ENCODE data around the gene MPI.

Gene MPI, protein sequence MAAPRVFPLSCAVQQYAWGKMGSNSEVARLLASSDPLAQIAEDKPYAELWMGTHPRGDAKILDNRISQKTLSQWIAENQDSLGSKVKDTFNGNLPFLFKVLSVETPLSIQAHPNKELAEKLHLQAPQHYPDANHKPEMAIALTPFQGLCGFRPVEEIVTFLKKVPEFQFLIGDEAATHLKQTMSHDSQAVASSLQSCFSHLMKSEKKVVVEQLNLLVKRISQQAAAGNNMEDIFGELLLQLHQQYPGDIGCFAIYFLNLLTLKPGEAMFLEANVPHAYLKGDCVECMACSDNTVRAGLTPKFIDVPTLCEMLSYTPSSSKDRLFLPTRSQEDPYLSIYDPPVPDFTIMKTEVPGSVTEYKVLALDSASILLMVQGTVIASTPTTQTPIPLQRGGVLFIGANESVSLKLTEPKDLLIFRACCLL

DNA sequence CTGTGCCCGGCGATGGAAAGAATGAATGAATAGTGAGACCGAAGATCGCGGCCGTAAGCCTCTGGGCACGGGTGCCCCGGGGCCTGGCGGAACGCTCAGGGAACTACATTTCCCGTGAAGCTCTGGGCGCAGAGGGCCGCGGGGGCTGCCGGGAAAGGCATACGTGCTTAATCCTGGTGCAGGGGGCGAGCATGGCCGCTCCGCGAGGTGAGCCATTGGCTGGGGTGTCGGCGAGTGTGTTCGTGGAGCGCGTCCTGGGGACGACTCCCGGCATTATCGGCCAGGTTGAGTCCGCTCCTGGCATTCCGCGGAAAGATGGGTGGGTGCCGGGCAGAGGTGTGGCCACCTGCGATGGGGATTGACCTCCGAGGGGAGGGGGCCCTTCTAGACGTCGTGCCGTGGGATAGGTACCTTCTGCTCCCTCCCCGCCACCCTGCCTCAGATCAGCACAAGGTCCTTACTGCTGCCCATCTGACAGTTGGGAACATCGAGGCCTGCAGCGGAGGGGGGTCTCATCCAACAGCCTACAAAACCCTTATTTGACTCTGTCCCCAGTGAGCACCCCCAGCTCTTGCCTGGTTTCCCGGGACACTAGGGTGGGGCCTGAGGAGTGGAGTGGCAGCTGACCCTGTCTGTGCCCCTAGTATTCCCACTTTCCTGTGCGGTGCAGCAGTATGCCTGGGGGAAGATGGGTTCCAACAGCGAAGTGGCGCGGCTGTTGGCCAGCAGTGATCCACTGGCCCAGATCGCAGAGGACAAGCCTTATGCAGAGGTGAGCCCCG is at the start of gene MPI:
TSS of gene MPI (plus strand) at position 160 of the 782 bp plus-strand sequence. CDS start at position 192, 32 bp downstream.
- peak; percentile 83 for DNase-seq (ENCODE audit: low spot score)

DNA sequence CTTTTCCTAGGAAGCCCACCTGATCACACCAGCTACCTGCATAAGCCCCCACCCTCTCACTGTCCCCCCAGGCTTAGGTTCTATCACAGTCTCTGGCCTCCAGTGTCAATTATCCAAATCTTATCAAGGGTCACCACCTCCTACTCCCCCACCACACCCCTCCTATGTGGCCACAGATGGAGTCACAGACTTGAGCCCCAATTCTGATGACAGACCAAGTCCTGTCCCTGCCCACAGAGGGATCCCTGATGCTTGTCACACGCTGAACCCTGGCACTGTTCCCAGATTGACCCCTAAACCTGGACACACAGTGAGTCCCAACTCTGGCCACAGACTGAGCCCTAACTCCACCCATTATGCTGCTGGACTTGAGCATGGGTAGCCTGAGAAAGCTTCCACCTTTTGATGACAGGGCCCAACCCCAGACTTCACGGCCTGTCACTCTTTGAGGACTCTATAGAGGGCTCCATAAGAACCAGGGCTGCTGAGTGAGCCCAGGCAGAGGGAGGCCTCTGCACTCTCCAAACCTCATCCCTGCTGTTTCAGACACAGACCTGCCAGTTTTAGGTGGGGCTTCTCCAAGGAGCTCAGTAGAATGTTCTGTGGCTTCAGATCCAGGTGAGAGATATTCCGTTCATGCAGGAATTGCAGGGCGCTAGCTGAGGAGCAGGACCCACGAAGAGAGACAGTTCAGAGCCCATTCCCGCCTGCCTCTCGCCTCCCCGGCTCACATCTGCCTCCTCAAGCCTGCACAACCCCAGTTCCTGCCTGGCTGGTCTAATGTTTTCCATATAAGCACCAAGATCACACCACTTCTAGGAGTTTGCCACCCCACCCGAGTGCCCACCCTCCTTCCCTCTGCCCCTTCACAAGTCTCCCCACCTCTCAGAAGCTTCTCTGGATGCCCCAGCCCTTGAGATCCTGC is 48.7 kb upstream of the MPI start:
- no peak for DNase-seq (ENCODE audit: low spot score)

DNA sequence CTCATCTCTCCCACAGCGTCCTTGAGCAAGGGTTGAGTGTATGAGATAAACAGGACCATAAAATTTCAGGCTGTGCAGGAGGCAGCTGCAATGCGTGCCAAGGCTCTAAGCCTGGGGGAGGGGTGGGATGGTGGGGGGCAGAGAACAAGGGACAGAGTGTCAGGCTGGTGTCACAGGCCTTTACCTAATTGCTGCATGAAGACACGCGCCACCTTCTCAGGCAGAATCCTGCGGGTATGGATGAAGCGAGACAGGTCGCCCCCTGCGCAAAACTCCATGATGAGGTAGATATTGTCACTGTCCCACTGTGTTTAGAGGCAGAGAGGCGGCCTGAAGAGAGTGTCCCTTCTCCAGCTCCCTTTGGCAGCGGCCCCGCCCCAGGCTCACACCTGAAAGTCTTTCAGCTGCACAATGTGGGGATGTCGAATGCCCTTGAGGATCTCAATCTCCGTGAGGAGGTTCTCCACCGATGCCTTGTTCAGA is 47.9 kb upstream of the MPI start:
- no peak for DNase-seq (ENCODE audit: low spot score)

DNA sequence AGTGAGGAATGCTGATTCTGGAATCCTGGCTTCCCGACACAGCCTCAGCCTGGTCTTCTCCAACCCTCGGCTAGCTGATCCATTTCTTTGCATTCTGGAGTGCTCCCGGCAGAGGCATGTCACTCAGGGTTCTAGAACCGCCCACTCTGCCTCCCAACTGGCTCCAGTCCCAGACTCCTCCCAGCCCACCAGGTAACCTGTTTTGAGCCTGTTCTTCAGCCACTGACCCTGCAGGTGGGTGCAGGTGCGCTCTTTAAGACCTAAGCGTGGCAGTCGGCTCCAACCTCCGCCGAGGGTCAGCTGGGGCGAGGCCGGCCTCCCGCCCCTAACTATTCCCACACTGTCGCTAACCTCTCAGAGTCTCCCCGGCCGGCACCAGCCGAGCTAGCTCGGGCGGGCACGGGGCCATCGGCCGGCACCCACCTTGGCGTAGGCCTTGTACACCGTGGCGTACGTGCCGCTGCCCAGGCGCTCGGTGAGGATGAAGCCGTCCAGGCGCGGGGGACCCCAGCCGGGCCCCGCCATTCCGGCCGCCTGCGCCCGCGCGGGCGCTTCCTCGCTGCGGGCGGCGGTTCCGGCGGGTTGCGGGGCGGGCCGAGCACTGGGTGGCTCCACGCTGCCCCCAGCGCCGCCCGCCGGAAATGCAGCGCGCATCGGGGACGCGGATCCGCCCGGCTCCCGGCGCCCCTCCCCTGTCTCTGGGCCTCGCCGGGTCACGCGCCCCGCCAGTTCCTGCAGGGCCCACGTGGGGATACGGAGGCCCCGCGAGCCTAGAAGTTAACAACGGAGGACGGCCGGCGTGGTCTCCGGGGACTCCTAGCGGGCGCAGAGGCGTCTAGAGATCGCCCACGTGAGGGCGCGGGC is 47.0 kb upstream of the MPI start, which contains the start of gene ULK3:
TSS of gene ULK3 (minus strand) at position 576 of the 864 bp plus-strand sequence. CDS start at position 525, 51 bp downstream.
- peak; percentile 89 for DNase-seq (ENCODE audit: low spot score)

DNA sequence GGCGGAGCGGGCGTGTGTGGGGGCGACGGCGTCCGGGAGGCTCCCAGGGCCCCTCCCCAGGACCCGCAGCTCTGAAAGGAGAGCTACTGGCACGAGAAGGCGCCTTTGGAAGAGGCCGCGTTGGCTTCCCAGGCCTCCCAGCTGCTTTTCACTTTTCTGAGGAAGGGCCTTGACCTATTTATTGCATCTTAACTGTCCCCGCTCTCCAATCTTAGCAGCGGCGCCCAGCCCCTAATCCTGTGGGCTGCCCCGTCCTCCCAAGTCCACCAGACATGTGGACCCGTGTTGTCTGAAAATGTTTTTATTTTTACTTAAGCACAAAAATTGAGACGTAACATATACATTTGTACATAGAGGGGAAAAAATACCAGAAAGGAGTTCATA is 46.4 kb upstream of the MPI start:
- DNase-seq (ENCODE audit: low spot score), result no peak

DNA sequence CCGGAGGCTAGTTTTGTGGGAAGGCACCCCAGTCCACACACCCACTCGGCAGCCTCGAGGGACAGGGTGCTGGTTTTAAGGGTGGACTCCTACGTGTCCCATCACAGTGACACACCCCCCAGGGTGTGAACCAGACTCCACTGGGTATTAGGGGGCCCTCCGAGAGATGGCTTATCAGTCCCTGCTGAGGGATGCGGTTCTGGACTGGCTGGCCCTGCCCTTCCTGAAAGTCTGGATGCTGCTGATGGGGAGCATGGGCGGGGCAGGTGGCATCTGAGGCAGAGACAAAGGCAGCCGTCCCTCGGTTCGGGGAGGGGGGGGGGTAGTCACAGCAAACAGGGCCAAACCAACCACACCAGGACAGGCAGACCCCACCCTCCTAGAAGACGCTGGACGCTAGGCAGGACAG is 45.9 kb upstream of the MPI start:
- DNase-seq (ENCODE audit: low spot score), result no peak

DNA sequence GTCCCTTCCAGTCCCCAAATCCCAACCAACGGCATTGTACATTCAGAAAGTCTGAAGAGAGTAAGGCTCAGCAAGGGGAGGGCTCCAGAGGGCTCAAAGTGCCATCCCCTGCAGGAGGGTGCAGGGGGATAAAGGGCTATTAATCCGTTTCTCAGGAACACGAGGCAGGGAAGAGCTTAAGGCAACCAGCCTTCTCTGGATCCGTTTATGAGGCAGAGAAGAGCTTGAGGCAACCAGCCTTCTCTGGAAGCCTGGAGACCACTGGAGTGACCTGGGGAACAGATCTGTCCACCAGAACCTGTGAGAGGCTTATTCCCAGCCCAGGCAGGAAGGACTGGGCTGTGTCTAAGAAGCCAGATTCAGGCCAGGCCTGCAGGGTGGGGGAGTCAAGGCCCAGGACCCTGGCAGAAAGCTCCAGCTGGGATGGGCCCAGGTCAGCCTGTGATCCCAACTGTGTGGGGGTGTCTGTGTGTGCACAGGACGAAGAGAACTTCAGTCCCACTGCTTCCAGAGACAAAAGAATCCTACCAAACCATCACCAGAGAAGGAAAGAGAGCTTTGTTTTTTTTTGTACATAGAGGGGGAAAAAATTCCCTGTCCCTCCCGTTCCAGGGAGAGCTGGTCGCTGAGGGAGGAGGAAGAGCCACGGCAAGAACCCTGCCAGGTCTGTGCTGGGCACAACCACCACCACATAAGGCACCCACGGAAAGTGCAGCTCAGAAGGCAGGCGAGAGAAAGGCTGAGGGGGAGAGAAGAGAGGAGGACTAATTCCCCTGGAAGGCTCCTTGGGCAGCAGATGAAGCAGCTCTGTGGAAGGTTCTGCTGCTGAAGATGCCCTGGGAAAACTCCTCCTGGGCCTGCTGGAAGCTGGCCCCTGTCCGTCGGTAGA is 45.3 kb upstream of the MPI start:
- no peak for DNase-seq (ENCODE audit: low spot score)

DNA sequence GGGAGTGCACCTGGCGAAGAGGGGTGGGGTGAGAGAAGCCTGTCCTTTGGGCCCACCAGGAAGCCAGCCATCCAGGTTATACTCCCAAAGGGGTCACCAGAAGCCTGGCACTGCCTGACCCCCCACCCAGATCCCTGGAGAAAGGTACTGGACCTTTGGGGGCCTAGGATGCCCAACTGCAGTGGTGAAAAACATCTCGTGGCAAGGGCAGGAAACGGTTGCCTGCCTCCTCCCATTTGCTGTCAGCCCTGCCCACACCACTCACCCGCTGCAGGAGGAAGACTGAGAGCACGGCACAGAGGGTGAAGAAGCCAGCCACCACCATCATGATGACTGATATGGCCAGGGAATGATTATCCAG is 44.7 kb upstream of the MPI start:
- DNase-seq (ENCODE audit: low spot score), result no peak

DNA sequence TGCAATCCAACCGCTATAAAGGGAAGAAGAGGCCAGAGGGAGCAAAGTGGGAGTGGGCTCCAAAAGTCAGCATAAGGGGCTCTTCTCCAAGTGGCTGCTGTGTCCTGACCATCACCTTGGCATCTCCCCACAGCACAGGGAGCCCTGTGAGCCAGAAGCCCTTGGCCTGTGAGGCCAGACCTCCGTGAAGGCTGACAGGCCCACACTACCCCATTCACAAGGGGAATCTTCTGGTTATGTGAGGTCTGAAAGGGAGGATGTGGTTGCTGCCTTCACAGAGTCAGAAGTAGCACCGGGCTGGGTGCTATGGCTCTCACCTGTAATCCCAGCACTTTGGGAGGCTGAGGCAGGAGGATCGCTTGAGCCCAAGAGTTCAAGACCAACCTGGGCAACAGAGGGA is 44.3 kb upstream of the MPI start:
- DNase-seq (ENCODE audit: low spot score), result no peak

DNA sequence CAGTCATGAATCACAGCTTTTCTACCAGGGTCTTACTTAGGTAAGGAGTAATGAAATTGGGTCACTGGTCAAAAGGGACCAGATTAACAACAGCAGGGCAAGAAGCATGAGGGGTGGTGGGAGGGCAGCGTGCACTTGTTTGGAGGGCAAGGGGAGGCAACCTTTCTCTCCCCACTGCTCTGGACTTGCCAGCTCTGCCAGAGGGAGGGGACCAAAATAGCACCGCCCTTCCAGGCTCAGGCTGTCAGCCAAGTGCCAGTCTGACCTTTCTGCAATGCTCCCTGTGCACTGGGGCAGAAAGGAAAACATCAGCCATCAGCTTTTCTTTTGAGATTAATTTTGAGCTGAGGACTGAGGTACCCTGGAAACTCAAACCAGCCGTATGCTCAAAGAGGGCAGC is 42.4 kb upstream of the MPI start:
- DNase-seq (ENCODE audit: low spot score), result no peak

DNA sequence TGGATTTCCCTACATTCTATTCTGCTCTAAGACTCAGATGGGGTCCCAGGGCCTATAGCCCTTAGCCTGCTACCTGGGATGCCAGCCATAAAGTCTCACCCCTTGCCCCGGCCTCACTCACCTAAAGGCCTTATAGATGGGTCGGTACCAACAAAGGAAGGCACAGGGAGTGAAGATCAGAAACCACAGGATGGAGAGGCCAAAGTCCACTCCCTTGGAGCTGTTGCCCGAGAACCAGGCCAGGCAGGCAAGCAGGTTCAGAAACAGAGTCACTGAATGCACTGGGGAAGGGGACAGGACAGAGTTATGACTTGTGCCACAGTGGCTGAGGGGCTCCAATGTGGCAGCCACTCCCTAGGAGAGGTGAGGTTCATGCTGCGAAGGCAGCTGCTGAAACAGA is 39.4 kb upstream of the MPI start:
- DNase-seq (ENCODE audit: low spot score), result no peak

DNA sequence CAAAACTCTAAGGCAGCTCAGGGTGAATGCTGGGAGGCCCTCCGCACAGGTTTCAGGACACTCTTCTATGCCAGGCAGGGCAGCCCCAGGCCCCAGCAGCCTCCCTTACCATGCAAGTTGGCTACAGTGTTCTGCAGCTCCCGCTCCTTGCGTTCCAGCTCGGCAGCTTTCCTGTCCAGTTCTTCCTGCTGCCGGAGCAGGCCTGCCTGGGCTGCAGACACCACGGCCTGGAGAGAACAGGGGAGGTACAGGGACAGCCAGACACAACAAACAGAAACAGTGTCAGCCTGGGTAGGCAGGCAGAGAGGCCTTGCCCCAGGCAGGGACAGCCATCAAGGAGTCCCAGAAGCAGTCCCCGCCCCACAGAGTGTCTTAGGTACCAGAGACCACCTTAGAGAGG is 37.9 kb upstream of the MPI start:
- DNase-seq (ENCODE audit: low spot score), result no peak

DNA sequence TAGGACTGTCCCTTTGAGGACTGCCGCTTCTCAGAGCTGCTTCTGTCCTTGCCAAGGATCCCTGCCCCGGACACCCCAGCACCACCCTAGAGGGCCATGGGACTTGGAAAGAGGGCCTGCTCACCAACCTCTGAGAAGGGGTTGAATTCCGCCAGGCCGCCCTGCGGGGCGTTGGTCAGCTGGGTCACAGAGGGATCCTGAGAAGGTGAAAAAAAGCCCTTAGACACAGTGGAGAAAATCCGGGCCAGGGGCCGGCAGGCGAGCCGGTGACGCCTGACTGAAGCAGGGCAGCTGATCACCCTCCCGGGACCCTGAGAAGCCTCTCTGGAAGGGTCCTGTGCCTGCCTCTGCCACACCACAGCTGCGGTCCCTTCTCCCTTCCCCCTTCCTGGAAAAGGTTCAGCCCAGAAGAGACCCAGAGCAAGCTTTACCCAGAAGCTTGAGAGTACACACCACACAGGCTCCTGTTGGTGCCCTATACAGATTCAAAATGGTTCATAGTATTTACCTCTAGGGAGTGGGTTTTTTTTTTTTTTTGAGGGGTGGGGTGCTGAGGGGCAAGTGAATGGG is 35.3 kb upstream of the MPI start:
- DNase-seq (ENCODE audit: low spot score), result no peak

DNA sequence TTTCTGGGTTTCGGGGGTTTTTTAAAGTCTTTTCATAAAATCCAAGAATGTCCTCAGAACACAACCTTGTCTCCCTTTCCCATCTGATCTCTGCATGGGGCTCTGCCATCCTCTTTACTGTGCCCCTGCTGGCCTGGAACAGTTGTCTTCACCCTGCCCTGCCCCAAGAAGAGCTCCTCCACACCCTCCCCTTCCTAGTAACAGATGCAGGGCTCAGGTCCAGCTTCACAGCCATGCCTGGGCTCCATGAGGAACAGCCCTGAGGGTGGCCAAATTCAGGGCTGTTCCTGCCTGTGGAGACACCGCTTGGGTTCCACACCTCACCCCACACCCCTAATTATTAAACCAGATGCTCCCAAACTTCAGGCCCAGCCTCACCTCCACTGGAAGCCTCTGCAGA is 34.0 kb upstream of the MPI start:
- no peak for DNase-seq (ENCODE audit: low spot score)

DNA sequence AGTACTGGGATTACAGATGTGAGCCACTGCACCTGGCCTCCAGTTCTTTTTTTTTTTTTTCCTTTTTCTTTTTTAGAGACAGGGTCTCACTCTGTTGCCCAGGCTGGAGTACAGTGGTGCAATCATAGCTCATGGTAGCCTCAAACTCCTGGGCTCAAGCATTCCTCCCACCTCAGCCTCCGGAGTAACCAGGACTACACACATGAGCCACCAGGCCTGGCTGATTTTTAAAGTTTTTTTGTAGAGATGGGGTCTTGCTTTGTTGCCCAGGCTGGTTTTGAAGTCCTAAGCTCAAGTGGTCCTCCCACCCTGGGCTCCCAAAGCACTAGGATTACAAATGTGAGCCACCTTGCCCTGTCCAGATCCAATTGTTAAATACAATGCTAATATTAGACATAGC is 33.3 kb upstream of the MPI start:
- no peak for DNase-seq (ENCODE audit: low spot score)

DNA sequence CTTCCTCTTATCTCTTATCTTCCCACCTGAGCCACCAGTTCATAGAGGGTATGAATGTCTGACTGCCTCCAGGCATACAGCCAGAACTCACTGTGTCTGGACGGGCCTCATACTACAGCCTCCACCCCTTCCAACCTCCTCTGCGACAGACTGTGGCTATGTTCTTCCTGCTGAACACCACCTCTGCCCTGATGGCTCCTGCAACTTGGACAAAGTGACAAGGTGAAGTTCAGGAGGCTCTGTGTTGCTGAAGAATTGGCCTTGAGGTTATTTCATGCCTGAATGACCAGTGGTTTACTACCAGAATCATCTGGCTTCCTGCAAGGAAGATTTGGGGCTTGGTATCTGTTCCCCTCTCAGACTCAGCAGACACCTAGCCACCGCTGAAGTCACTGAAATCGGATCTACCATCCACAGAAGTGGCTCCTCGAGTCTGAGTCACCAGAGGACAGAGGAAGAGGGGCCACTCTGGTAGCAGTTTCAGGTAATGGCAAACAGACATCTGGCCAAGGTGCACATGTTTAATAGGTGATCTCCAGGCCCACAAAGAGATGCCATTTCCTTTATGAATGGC is 32.7 kb upstream of the MPI start:
- DNase-seq (ENCODE audit: low spot score), result no peak

DNA sequence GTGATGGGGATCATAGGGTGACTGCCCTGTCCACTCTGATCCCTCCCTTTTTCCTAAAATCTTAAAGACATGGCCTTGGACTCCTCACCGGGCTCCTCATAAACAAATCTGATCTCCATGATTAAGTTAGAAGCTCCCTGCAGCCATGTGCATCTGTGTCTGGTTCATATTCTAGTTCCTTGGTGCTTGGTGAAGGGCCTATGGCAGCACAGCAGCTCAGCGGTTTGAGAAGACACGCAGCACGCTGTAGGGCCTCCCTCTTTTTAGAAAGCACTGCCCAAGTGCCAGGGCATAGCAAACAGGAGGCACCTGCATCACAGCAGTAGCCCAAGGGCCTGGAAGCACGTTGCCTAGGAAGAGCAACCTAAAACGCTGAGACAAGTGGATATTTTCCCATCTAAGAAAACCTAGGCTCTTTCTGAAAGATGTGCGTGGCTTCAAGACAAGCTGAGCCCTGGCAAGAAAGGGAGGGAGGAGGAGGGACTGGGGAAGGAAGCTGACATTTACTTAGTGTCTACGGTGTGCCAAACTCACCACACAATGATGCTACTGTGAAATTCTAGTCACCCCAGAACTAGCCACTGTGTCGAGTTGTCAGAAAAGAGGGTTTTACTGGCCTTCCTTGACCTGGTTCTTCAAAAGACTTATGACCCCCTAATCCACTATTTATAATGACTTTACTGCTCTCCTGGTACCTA is 32.0 kb upstream of the MPI start:
- no peak for DNase-seq (ENCODE audit: low spot score)

DNA sequence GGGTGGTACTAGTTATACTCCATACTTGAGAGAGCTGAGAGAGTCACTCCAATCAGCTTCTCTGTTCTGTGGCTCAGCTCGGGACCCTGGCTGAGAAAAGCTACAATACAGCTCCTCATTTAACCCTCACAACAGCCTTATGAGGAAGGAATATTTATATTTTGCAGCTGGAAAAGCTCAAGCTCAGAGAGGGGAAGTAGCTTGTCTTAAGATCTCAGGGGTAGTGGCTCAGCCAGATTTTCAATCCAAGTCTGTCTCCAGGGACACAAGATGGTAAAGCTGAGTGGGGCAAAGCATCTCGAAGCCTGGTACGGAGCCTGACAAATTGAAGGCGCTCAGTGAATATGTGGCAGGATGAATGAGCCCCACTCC is 31.5 kb upstream of the MPI start:
- no peak for DNase-seq (ENCODE audit: low spot score)

Data from globus pallidus (tissue), 1 donor.